PC-3 (cell line): ENCODE measurements around the gene FLNC. TPM values are rescaled to one million over a fixed set of nuclear protein-coding genes. Genes with fewer than 3 reads are reported as not detected.

Experiments used
- ATAC-seq: fragments of 200-7000 bp; cut with Tn5 transposase; 2 replicates; pipeline ENCODE4 v1.9.1; 2020; ENCODE audit warnings: mild to moderate bottlenecking, moderate library complexity
- BruUV-seq: library from RNA; stranded (reverse); fragments of 400-500 nt; replicated peaks from 2 replicates; lab custom pipeline; 2021; lab: Mats Ljungman, UMichigan
- CTCF ChIA-PET: fragments of 300-600 bp; sonication (Branson Sonifier 250); formaldehyde crosslinking; loops from one replicate; lab custom pipeline; 2022; ENCODE audit warnings: antibody characterized with exemption; lab: Charles Lee
- POLR2A ChIA-PET: fragments of 300-600 bp; sonication (Branson Sonifier 250); formaldehyde crosslinking; loops from one replicate; lab custom pipeline; 2022; ENCODE audit warnings: antibody characterized with exemption; ENCODE audit not compliant: unreplicated experiment; lab: Charles Lee
- DNase-seq: peaks from one replicate; pipeline ENCODE4 v3.0.0-alpha.2; 2015
- H2AFZ ChIP-seq: fragments of 300-600 bp; sonication (generic); 2 replicates; pipeline ENCODE4 v1.6.0; 2016; ENCODE audit warnings: antibody characterized with exemption, low read length
- H3F3A ChIP-seq: fragments of 300-600 bp; sonication (generic); one replicate; pipeline ENCODE4 v1.6.0; 2017; ENCODE audit warnings: antibody characterized with exemption, low read length, control low read depth, mild to moderate bottlenecking; ENCODE audit not compliant: unreplicated experiment
- H3K27ac ChIP-seq: fragments of 300-600 bp; sonication (generic); 2 replicates; pipeline ENCODE4 v1.5.1; 2016; ENCODE audit warnings: mild to moderate bottlenecking, low read length
- H3K27me3 ChIP-seq: fragments of 300-600 bp; sonication (generic); 2 replicates; pipeline ENCODE4 v1.6.1; 2016; ENCODE audit warnings: low read length, mixed read lengths
- H3K36me3 ChIP-seq: fragments of 300-600 bp; sonication (generic); 2 replicates; pipeline ENCODE4 v1.6.1; 2016; ENCODE audit warnings: low read depth, mixed run types, low read length, mixed read lengths
- H3K4me1 ChIP-seq: fragments of 300-600 bp; sonication (generic); 2 replicates; pipeline ENCODE4 v1.5.1; 2016; ENCODE audit warnings: low read length; ENCODE audit not compliant: insufficient read depth
- H3K4me2 ChIP-seq: fragments of 300-600 bp; sonication (generic); 2 replicates; pipeline ENCODE4 v1.6.0; 2016; ENCODE audit warnings: low read length
- H3K4me3 ChIP-seq: fragments of 300-600 bp; sonication (generic); 2 replicates; pipeline ENCODE4 v1.5.1; 2016; ENCODE audit warnings: mild to moderate bottlenecking, low read length, mixed read lengths
- H3K79me2 ChIP-seq: fragments of 300-600 bp; sonication (generic); 2 replicates; pipeline ENCODE4 v1.6.1; 2017; ENCODE audit warnings: low read length, mixed read lengths
- H3K9ac ChIP-seq: fragments of 300-600 bp; sonication (generic); 2 replicates; pipeline ENCODE4 v1.6.0; 2016; ENCODE audit warnings: mild to moderate bottlenecking, low read length
- H3K9me2 ChIP-seq: fragments of 300-600 bp; sonication (generic); replicated peaks from 2 replicates; pipeline ENCODE4 v1.6.1; 2016; ENCODE audit warnings: mixed run types, low read length, mixed read lengths
- H3K9me3 ChIP-seq: fragments of 300-600 bp; sonication (generic); 2 replicates; pipeline ENCODE4 v1.6.1; 2016; ENCODE audit warnings: low read length, mixed read lengths
- H4K20me1 ChIP-seq: fragments of 300-600 bp; sonication (generic); 2 replicates; pipeline ENCODE4 v1.6.1; 2016; ENCODE audit warnings: low read length, mixed read lengths
- CTCF ChIP-seq: fragments of 300-600 bp; sonication (generic); conservative IDR thresholded peaks from 2 replicates; pipeline ENCODE4 v1.5.1; 2017; ENCODE audit warnings: antibody characterized with exemption, low read depth, mild to moderate bottlenecking, low read length
- EZH2 ChIP-seq: fragments of 300-600 bp; sonication (generic); IDR thresholded peaks from one replicate; pipeline ENCODE4 v1.6.1; 2017; ENCODE audit warnings: antibody characterized with exemption, mild to moderate bottlenecking, low read length; ENCODE audit not compliant: unreplicated experiment
- EZH2phosphoT487 ChIP-seq: fragments of 300-600 bp; sonication (generic); IDR thresholded peaks from 2 replicates; pipeline ENCODE4 v1.6.1; 2018; ENCODE audit warnings: mild to moderate bottlenecking, antibody characterized with exemption, low read length, borderline replicate concordance
- intact Hi-C: fragments of 100-400 bp; cut with micrococcal nuclease; formaldehyde crosslinking; loops from 2 replicates; pipeline ENCODE4 v1.9.0; 2023
- total RNA-seq: library from RNA; depleted of rRNA; stranded (reverse); fragments of >200 nt; gene quantifications from 2 replicates; pipeline ENCODE4 v1.2.3, GENCODE V29; 2014

The FLNC gene
- total RNA-seq, 1 experiment from 2014 or later, result 88.7 TPM

GRCh38 chr7:128860158-128861073, 30.2 kb downstream of the FLNC start:
- POLR2A ChIA-PET, result no interaction called here

GRCh38 chr7:128861957-128862570, 31.9 kb downstream of the FLNC start:
- Histone ChIP-seq H3K4me3 (peak overlapping the region; percentile 84), H3K36me3 (peaks cover 5% of the 10 kb centered on the region; the same call in 1 of the 2 replicates), H3K79me2 (peaks cover 26% of the 10 kb centered on the region), H3K4me2 (peak overlapping the region; percentile 82), H3K9me3 (no peaks in the 10 kb centered on the region), H3K4me1 (peaks cover 5% of the 10 kb centered on the region; the same call in 1 of the 2 replicates), H2AFZ (peak overlapping the region; percentile 80), H3K9ac (peak overlapping the region; percentile 14; the same call in 1 of the 2 replicates), H3K9me2 (no peaks in the 10 kb centered on the region), H3K27me3 (no peaks in the 10 kb centered on the region), H3F3A (no peaks in the 10 kb centered on the region), H4K20me1 (no peaks in the 10 kb centered on the region), H3K27ac (no peak overlapping the region)
- ATAC-seq (peak; percentile 1), DNase-seq (no peak)
- BruUV-seq, result TSS peak; percentile 58
- TF ChIP-seq CTCF, result no peak
- no peak for TF ChIP-seq EZH2phosphoT487
- TF ChIP-seq EZH2, result no peak
- ChIA-PET CTCF (interaction anchor here (0.7 to 1.5 kb wide), 3 partner anchors 18 to 515 kb away, joined by 3 to 9 read pairs (median 4); no protein-coding TSS in a partner anchor), POLR2A (interaction anchor here (0.6 kb wide), 1 partner anchor 77 kb away, joined by 5 read pairs; no protein-coding TSS in a partner anchor)
- intact Hi-C loops, result loop anchor here (1.0 kb wide), 1 partner anchor 35 kb away; no protein-coding TSS in a partner anchor

More at GRCh38 chr7:128860158-128861073, 30.2 kb downstream of the FLNC start:
- Histone ChIP-seq H3K4me1 (peaks cover 5% of the 10 kb centered on the region; the same call in 1 of the 2 replicates), H3K27ac (no peak overlapping the region), H3K9me3 (no peaks in the 10 kb centered on the region), H3K27me3 (no peaks in the 10 kb centered on the region), H3K4me2 (no peak overlapping the region), H3K4me3 (no peak overlapping the region), H3F3A (no peaks in the 10 kb centered on the region), H2AFZ (no peak overlapping the region), H3K9me2 (no peaks in the 10 kb centered on the region), H3K36me3 (peaks cover 3% of the 10 kb centered on the region; the same call in 1 of the 2 replicates), H3K9ac (no peak overlapping the region), H4K20me1 (no peaks in the 10 kb centered on the region), H3K79me2 (peaks cover 26% of the 10 kb centered on the region)
- CTCF ChIA-PET, result interaction anchor here (0.6 kb wide), 1 partner anchor 80 kb away, joined by 10 read pairs; no protein-coding TSS in a partner anchor
- BruUV-seq, result no TSS peak
- intact Hi-C loops, result no loop called here
- DNase-seq (no peak), ATAC-seq (no peak)
- TF ChIP-seq CTCF (peak; percentile 37; the same call in 1 of the 2 replicates), EZH2 (no peak), EZH2phosphoT487 (no peak)
